Measurements from ENCODE around the gene XIRP2. TPM values are rescaled to one million over a fixed set of nuclear protein-coding genes. Genes with fewer than 3 reads are reported as not detected.

The XIRP2 gene
- total and polyA plus RNA-seq, 10 of the 15 experiments (the other 5 are each of a cell fraction or from before 2014, with no cell fraction given), result 0.03 TPM; not detected in 9

DNA sequence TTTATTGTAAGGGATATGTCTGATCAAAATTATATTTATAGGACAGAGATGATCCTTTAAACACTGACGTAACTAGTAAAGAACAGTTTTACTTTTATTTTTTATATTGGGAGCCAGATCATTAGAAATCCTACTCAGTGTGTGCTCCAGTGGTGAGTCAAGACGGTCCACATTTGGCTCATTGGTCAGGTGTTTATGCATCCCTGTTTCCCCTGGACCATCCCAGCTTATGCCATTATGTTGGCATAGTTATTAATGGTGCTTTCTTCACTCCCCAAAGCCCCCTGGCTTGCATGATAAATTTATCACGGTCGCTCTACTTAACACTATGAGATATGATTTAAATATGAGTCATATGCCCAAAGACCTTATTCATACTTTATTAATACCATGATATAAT lies 293.4 kb downstream of the XIRP2 start (continued):
- no peak for TF ChIP-seq RAD21 (IDR thresholded peaks at IDR 0.05; ENCODE audit: insufficient read depth, low read depth, low read length)

DNA sequence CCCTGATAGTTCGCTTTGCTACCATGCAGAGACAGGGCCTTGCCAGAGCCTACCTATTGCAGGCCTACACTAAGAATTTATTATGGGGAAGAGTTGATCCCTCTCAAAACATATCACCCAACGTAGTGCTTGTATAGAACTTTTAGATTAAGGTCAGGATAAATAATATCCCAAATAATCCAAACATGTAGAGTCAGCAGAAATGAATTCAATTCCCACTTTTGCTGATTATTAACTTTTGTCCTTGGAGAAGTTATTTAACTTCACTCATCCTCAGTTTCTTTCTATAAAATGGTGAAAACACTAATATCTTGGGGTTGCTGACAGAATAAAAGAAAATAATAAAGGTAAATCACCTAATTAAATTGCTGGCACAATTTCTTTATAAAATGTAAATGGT lies 294.1 kb downstream of the XIRP2 start:
- in situ Hi-C loops (cut with MboI) (no loop called here), intact Hi-C loops (cut with micrococcal nuclease; ENCODE audit: unreplicated experiment) (no loop called here)
- POLR2A ChIA-PET, result no interaction called here
- Histone ChIP-seq H3K9me3 (replicated peaks; ENCODE audit: control insufficient read depth, insufficient read depth, low read length) (no peaks in the 10 kb centered on the region), H3K4me3 (no peak overlapping the region), H3K9ac (ENCODE audit: control insufficient read depth, insufficient read depth, low read length) (no peak overlapping the region), H3K36me3 (ENCODE audit: control insufficient read depth in 2 of 2, insufficient read depth in 2 of 2, low read length in 1 of 2) (no peaks in the 10 kb centered on the region), H4K20me1 (ENCODE audit: control insufficient read depth, insufficient read depth) (no peaks in the 10 kb centered on the region), H3K4me2 (ENCODE audit: control insufficient read depth, insufficient read depth) (no peak overlapping the region), H2AFZ (ENCODE audit: control insufficient read depth, low read depth, low read length) (no peak overlapping the region), H3K79me2 (ENCODE audit: control insufficient read depth, insufficient read depth, low read length) (no peaks in the 10 kb centered on the region), H3K27me3 (replicated peaks in 1 of 2; ENCODE audit: control insufficient read depth in 2 of 2, insufficient read depth in 2 of 2, low read length in 1 of 2) (no peaks in the 10 kb centered on the region; a peak in 1 of 4 replicates), H3K27ac (ENCODE audit: control insufficient read depth, insufficient read depth) (no peak overlapping the region), H3K4me1 (ENCODE audit: control insufficient read depth, insufficient read depth, low read length) (no peaks in the 10 kb centered on the region)
- WGBS (ENCODE audit: insufficient coverage, insufficient replicate concordance, low lambda C conversion rate, missing lambda C conversion rate), result 0% methylated on average over 2 of the region's 2 CpGs
- DNase-seq (ENCODE audit: low read depth, low spot score), result no peak
- CTCF ChIA-PET, result no interaction called here
- no TSS peak for BruUV-seq (replicated peaks)
- RAD21 ChIA-PET (ENCODE audit: unreplicated experiment), result no interaction called here
- FAIRE-seq, result no peak
- SMC1A ChIA-PET (ENCODE audit: uncharacterized antibody, unreplicated experiment), result no interaction called here
- ATAC-seq, result no peak
- TF ChIP-seq RAD21 (IDR thresholded peaks at IDR 0.05; ENCODE audit: insufficient read depth, low read depth, low read length) (no peak), NFYA (IDR thresholded peaks at IDR 0.05; ENCODE audit: borderline replicate concordance, low read depth, low read length) (no peak), ZZZ3 (IDR thresholded peaks at IDR 0.05; ENCODE audit: control insufficient read depth, insufficient read length, low read depth) (no peak), ZNF24 (IDR thresholded peaks at IDR 0.05) (no peak), HCFC1 (IDR thresholded peaks at IDR 0.05; ENCODE audit: low read length) (no peak), HSF1 (IDR thresholded peaks at IDR 0.05; ENCODE audit: low read depth, low read length) (no peak), FOXM1 (IDR thresholded peaks at IDR 0.05; ENCODE audit: low read depth, low read length) (no peak), ZNF687 (IDR thresholded peaks at IDR 0.05) (no peak), PAX5 (IDR thresholded peaks at IDR 0.05; ENCODE audit: borderline replicate concordance, low read depth, low read length) (no peak), TARDBP (IDR thresholded peaks at IDR 0.05; ENCODE audit: borderline replicate concordance) (no peak), SUZ12 (IDR thresholded peaks at IDR 0.05; ENCODE audit: unreplicated experiment) (no peak), ESRRA (IDR thresholded peaks at IDR 0.05; ENCODE audit: low read length) (no peak)
- TF ChIP-seq, protein P1, sequence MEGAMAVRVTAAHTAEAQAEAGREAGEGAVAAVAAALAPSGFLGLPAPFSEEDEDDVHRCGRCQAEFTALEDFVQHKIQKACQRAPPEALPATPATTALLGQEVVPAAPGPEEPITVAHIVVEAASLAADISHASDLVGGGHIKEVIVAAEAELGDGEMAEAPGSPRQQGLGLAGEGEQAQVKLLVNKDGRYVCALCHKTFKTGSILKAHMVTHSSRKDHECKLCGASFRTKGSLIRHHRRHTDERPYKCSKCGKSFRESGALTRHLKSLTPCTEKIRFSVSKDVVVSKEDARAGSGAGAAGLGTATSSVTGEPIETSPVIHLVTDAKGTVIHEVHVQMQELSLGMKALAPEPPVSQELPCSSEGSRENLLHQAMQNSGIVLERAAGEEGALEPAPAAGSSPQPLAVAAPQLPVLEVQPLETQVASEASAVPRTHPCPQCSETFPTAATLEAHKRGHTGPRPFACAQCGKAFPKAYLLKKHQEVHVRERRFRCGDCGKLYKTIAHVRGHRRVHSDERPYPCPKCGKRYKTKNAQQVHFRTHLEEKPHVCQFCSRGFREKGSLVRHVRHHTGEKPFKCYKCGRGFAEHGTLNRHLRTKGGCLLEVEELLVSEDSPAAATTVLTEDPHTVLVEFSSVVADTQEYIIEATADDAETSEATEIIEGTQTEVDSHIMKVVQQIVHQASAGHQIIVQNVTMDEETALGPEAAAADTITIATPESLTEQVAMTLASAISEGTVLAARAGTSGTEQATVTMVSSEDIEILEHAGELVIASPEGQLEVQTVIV (IDR thresholded peaks at IDR 0.05; ENCODE audit: borderline replicate concordance, partially characterized antibody), result no peak
